Vagina (tissue), 2 donors: Measurements from ENCODE around the gene NPAP1.

ENCODE experiments used
- CTCF ChIP-seq, 3 experiments: fragments of 450-650 bp in 2 of 3; fragments of 200-600 bp in 1 of 3; sonication (generic) in 1 of 3; IDR thresholded peaks; one replicate each; pipeline ENCODE4 v1.5.1; 2017 to 2019; ENCODE audit warnings: antibody characterized with exemption in 3 of 3, mild to moderate bottlenecking in 2 of 3, moderate library complexity in 2 of 3
- POLR2A ChIP-seq, 2 donors: fragments of 450-650 bp; IDR thresholded peaks; one replicate each; pipeline ENCODE4 v1.6.1; 2017; ENCODE audit warnings: antibody characterized with exemption in 2 of 2, mild to moderate bottlenecking in 2 of 2, moderate library complexity in 2 of 2

- TF ChIP-seq CTCF (IDR thresholded peaks at IDR 0.05) (no peak), POLR2A (IDR thresholded peaks at IDR 0.05) (no peak)
These were observed 8.7 kb downstream of the NPAP1 start for GRCh38 chr15:24684313-24684712.
